ENCODE data around the gene SPTLC2.

SPTLC2 gene

GRCh38 chr14:77520555-77520954 is 95.9 kb downstream of the SPTLC2 start:
- no peaks in the 10 kb centered on the region for H3K4me1 ChIP-seq (ENCODE audit: control insufficient read depth, insufficient read depth, low read length, poor library complexity, severe bottlenecking)
- H3K4me3 ChIP-seq (ENCODE audit: insufficient read depth, low read depth, low read length, poor library complexity, severe bottlenecking): no peak overlapping the region
- no peaks in the 10 kb centered on the region for H3K9me3 ChIP-seq (ENCODE audit: control insufficient read depth, low read length)
- peaks cover 15% of the 10 kb centered on the region for H3K36me3 ChIP-seq (ENCODE audit: control insufficient read depth, insufficient read depth, low read length)
- no peak for DNase-seq
- H3K27me3 ChIP-seq (replicated peaks; ENCODE audit: control insufficient read depth, insufficient read depth, low read length, poor library complexity, severe bottlenecking): no peaks in the 10 kb centered on the region
- no peak overlapping the region for H3K27ac ChIP-seq (ENCODE audit: insufficient read depth, low read length, poor library complexity, severe bottlenecking)

DNA sequence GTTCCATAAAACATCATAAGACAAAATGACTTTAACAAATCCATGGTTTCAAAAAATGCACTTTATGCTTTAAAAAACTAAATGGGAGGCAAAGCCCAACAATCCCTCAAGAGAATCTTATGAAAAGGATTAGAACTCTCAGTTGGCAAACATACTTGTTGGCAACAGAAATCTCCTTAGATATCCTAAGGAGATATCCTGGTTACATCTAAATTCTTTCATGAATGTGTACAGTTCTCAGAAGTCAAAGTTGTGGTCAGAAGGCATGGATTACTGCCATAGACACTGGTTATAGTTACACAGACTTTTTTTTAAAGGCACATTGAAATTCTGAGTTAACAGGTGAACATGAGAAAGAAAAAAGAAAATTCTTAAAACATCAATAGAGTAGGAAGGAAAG is 100.3 kb downstream of the SPTLC2 start:
- peaks cover 29% of the 10 kb centered on the region for H3K36me3 ChIP-seq (ENCODE audit: control insufficient read depth, insufficient read depth, low read length)
- no peak overlapping the region for H3K27ac ChIP-seq (ENCODE audit: insufficient read depth, low read length, poor library complexity, severe bottlenecking)
- no peaks in the 10 kb centered on the region for H3K4me1 ChIP-seq (ENCODE audit: control insufficient read depth, insufficient read depth, low read length, poor library complexity, severe bottlenecking)
- H3K4me3 ChIP-seq (ENCODE audit: insufficient read depth, low read depth, low read length, poor library complexity, severe bottlenecking): no peak overlapping the region
- DNase-seq: no peak
- H3K9me3 ChIP-seq (ENCODE audit: control insufficient read depth, low read length): no peaks in the 10 kb centered on the region
- H3K27me3 ChIP-seq (replicated peaks; ENCODE audit: control insufficient read depth, insufficient read depth, low read length, poor library complexity, severe bottlenecking): no peaks in the 10 kb centered on the region

GRCh38 chr14:77511486-77512162 is 104.8 kb downstream of the SPTLC2 start:
- Histone ChIP-seq H3K4me1 (ENCODE audit: control insufficient read depth, insufficient read depth, low read length, poor library complexity, severe bottlenecking) (no peaks in the 10 kb centered on the region), H3K27me3 (replicated peaks; ENCODE audit: control insufficient read depth, insufficient read depth, low read length, poor library complexity, severe bottlenecking) (no peaks in the 10 kb centered on the region), H3K4me3 (ENCODE audit: insufficient read depth, low read depth, low read length, poor library complexity, severe bottlenecking) (no peak overlapping the region), H3K9me3 (ENCODE audit: control insufficient read depth, low read length) (no peaks in the 10 kb centered on the region), H3K36me3 (ENCODE audit: control insufficient read depth, insufficient read depth, low read length) (peaks cover 28% of the 10 kb centered on the region), H3K27ac (ENCODE audit: insufficient read depth, low read length, poor library complexity, severe bottlenecking) (no peak overlapping the region)
- DNase-seq: no peak

- DNase-seq: no peak
- no peaks in the 10 kb centered on the region for H3K4me1 ChIP-seq (ENCODE audit: control insufficient read depth, insufficient read depth, low read length, poor library complexity, severe bottlenecking)
- no peaks in the 10 kb centered on the region for H3K27me3 ChIP-seq (replicated peaks; ENCODE audit: control insufficient read depth, insufficient read depth, low read length, poor library complexity, severe bottlenecking)
- H3K4me3 ChIP-seq (ENCODE audit: insufficient read depth, low read depth, low read length, poor library complexity, severe bottlenecking): no peak overlapping the region
- no peak overlapping the region for H3K27ac ChIP-seq (ENCODE audit: insufficient read depth, low read length, poor library complexity, severe bottlenecking)
- H3K36me3 ChIP-seq (ENCODE audit: control insufficient read depth, insufficient read depth, low read length): peaks cover 28% of the 10 kb centered on the region
- H3K9me3 ChIP-seq (ENCODE audit: control insufficient read depth, low read length): no peaks in the 10 kb centered on the region
Measured at GRCh38 chr14:77509366-77509765, 107.1 kb downstream of the SPTLC2 start.

DNA sequence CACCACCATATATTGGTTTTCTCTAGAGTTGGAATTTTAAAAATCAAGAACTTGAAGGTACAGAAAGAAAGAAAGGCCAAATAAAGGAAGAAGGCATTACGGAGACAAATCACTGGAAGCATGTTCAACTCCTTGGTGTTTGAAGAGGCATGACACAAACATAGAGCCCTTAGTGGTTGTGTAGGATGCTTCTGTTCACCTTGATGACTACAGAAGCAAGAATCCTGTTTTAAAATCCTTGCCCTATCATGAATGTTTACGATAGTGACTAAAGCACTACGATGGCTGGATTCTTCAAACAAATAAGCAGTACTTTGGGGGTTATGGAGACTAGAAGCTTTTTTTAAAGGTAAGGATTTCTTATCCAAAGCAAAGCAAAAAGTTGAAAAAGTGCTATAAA is 107.6 kb downstream of the SPTLC2 start:
- H3K27me3 ChIP-seq (replicated peaks; ENCODE audit: control insufficient read depth, insufficient read depth, low read length, poor library complexity, severe bottlenecking): no peaks in the 10 kb centered on the region
- H3K4me3 ChIP-seq (ENCODE audit: insufficient read depth, low read depth, low read length, poor library complexity, severe bottlenecking): no peak overlapping the region
- no peak overlapping the region for H3K27ac ChIP-seq (ENCODE audit: insufficient read depth, low read length, poor library complexity, severe bottlenecking)
- H3K9me3 ChIP-seq (ENCODE audit: control insufficient read depth, low read length): no peaks in the 10 kb centered on the region
- H3K36me3 ChIP-seq (ENCODE audit: control insufficient read depth, insufficient read depth, low read length): peaks cover 25% of the 10 kb centered on the region
- no peaks in the 10 kb centered on the region for H3K4me1 ChIP-seq (ENCODE audit: control insufficient read depth, insufficient read depth, low read length, poor library complexity, severe bottlenecking)
- DNase-seq: no peak

DNA sequence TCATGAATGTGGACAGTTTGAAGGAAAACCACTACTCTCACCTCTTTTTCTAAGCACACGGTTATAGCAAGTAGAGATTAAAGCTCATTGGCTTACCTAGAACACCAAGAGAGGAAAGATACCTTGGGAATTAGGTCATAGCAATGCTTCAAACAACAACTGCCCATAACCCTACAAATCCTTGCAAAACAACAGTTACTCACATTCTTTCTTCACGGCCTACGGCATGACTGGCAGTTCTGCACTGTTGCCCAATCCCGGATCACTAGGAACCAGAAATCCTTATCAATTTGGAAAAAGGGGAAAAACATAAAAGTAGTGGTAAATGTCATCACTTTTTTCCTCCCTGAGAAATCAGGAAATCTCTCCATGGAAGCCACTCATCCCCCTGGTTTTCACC is 108.2 kb downstream of the SPTLC2 start:
- Histone ChIP-seq H3K4me1 (ENCODE audit: control insufficient read depth, insufficient read depth, low read length, poor library complexity, severe bottlenecking) (no peaks in the 10 kb centered on the region), H3K4me3 (ENCODE audit: insufficient read depth, low read depth, low read length, poor library complexity, severe bottlenecking) (no peak overlapping the region), H3K27ac (ENCODE audit: insufficient read depth, low read length, poor library complexity, severe bottlenecking) (no peak overlapping the region), H3K9me3 (ENCODE audit: control insufficient read depth, low read length) (no peaks in the 10 kb centered on the region), H3K36me3 (ENCODE audit: control insufficient read depth, insufficient read depth, low read length) (peaks cover 25% of the 10 kb centered on the region), H3K27me3 (replicated peaks; ENCODE audit: control insufficient read depth, insufficient read depth, low read length, poor library complexity, severe bottlenecking) (no peaks in the 10 kb centered on the region)
- no peak for DNase-seq

DNA sequence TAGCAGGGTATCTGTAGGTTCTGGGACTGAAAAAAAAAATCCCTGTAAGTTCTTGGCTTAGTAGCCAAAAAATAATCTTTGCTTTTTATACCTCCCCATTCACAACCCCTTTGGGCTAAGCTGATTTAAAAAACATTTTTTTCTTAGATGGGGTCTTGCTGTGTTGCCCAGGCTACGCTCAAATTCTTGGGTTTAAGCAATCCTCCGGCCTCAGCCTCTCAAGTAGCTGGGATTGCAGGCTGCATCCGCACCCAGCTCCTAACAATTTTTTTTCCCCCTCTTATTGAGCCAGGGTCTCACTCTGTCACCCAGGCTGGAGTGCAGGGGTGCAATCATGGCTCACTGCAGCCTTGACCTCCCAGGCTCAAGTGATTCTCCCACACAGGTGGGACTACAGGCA is 108.7 kb downstream of the SPTLC2 start:
- H3K36me3 ChIP-seq (ENCODE audit: control insufficient read depth, insufficient read depth, low read length): peaks cover 25% of the 10 kb centered on the region
- DNase-seq: no peak
- H3K27ac ChIP-seq (ENCODE audit: insufficient read depth, low read length, poor library complexity, severe bottlenecking): no peak overlapping the region
- H3K4me3 ChIP-seq (ENCODE audit: insufficient read depth, low read depth, low read length, poor library complexity, severe bottlenecking): no peak overlapping the region
- H3K4me1 ChIP-seq (ENCODE audit: control insufficient read depth, insufficient read depth, low read length, poor library complexity, severe bottlenecking): no peaks in the 10 kb centered on the region
- no peaks in the 10 kb centered on the region for H3K27me3 ChIP-seq (replicated peaks; ENCODE audit: control insufficient read depth, insufficient read depth, low read length, poor library complexity, severe bottlenecking)
- H3K9me3 ChIP-seq (ENCODE audit: control insufficient read depth, low read length): no peaks in the 10 kb centered on the region

GRCh38 chr14:77505031-77505430 is 111.4 kb downstream of the SPTLC2 start:
- Histone ChIP-seq H3K4me1 (ENCODE audit: control insufficient read depth, insufficient read depth, low read length, poor library complexity, severe bottlenecking) (no peaks in the 10 kb centered on the region), H3K36me3 (ENCODE audit: control insufficient read depth, insufficient read depth, low read length) (peaks cover 11% of the 10 kb centered on the region), H3K9me3 (ENCODE audit: control insufficient read depth, low read length) (no peaks in the 10 kb centered on the region), H3K27ac (ENCODE audit: insufficient read depth, low read length, poor library complexity, severe bottlenecking) (no peak overlapping the region), H3K27me3 (replicated peaks; ENCODE audit: control insufficient read depth, insufficient read depth, low read length, poor library complexity, severe bottlenecking) (no peaks in the 10 kb centered on the region), H3K4me3 (ENCODE audit: insufficient read depth, low read depth, low read length, poor library complexity, severe bottlenecking) (no peak overlapping the region)
- DNase-seq: no peak

GRCh38 chr14:77503138-77503537 is 113.3 kb downstream of the SPTLC2 start:
- Histone ChIP-seq H3K4me1 (ENCODE audit: control insufficient read depth, insufficient read depth, low read length, poor library complexity, severe bottlenecking) (peaks cover 7% of the 10 kb centered on the region), H3K27ac (ENCODE audit: insufficient read depth, low read length, poor library complexity, severe bottlenecking) (no peak overlapping the region), H3K9me3 (ENCODE audit: control insufficient read depth, low read length) (no peaks in the 10 kb centered on the region), H3K4me3 (ENCODE audit: insufficient read depth, low read depth, low read length, poor library complexity, severe bottlenecking) (no peak overlapping the region), H3K27me3 (replicated peaks; ENCODE audit: control insufficient read depth, insufficient read depth, low read length, poor library complexity, severe bottlenecking) (no peaks in the 10 kb centered on the region), H3K36me3 (ENCODE audit: control insufficient read depth, insufficient read depth, low read length) (peaks cover under 1% of the 10 kb centered on the region)
- no peak for DNase-seq

- Histone ChIP-seq H3K27ac (ENCODE audit: insufficient read depth, low read length, poor library complexity, severe bottlenecking) (no peak overlapping the region), H3K36me3 (ENCODE audit: control insufficient read depth, insufficient read depth, low read length) (no peaks in the 10 kb centered on the region), H3K4me3 (ENCODE audit: insufficient read depth, low read depth, low read length, poor library complexity, severe bottlenecking) (no peak overlapping the region), H3K4me1 (ENCODE audit: control insufficient read depth, insufficient read depth, low read length, poor library complexity, severe bottlenecking) (peaks cover 11% of the 10 kb centered on the region), H3K27me3 (replicated peaks; ENCODE audit: control insufficient read depth, insufficient read depth, low read length, poor library complexity, severe bottlenecking) (no peaks in the 10 kb centered on the region), H3K9me3 (ENCODE audit: control insufficient read depth, low read length) (no peaks in the 10 kb centered on the region)
- DNase-seq: no peak
Measured at GRCh38 chr14:77502109-77502782, 114.2 kb downstream of the SPTLC2 start.
